Ishikawa (cell line): ENCODE results near the gene LRFN3.

Source experiments
- CEBPB ChIP-seq: IDR thresholded peaks from 2 replicates; pipeline ENCODE4 v1.6.1; 2012
- CREB1 ChIP-seq: IDR thresholded peaks from 2 replicates; pipeline ENCODE4 v1.6.1; 2012; ENCODE audit warnings: low read depth
- EGR1 ChIP-seq: IDR thresholded peaks from 2 replicates; pipeline ENCODE4 v1.6.1; 2012
- EP300 ChIP-seq: IDR thresholded peaks from 2 replicates; pipeline ENCODE4 v1.6.1; 2012; ENCODE audit warnings: borderline replicate concordance
- FOXM1 ChIP-seq: IDR thresholded peaks from 2 replicates; pipeline ENCODE4 v1.6.1; 2012; ENCODE audit warnings: low read depth, borderline replicate concordance
- MAX ChIP-seq: IDR thresholded peaks from 2 replicates; pipeline ENCODE4 v1.6.1; 2012
- NFIC ChIP-seq: IDR thresholded peaks from 2 replicates; pipeline ENCODE4 v1.6.1; 2012
- REST ChIP-seq: IDR thresholded peaks from 2 replicates; pipeline ENCODE4 v1.6.1; 2012; ENCODE audit warnings: low read depth, mild to moderate bottlenecking
- TAF1 ChIP-seq: IDR thresholded peaks from 2 replicates; pipeline ENCODE4 v1.6.1; 2012; ENCODE audit warnings: low read depth, mild to moderate bottlenecking
- TCF12 ChIP-seq: IDR thresholded peaks from 2 replicates; pipeline ENCODE4 v1.6.1; 2012; ENCODE audit warnings: low read depth
- TEAD4 ChIP-seq: IDR thresholded peaks from 2 replicates; pipeline ENCODE4 v1.6.1; 2012
- YY1 ChIP-seq: IDR thresholded peaks from 2 replicates; pipeline ENCODE4 v1.6.1; 2012; ENCODE audit warnings: low read depth

GRCh38 chr19:35960432-35960972 is 24.3 kb downstream of the LRFN3 start:
- TF ChIP-seq TEAD4: no peak
- TF ChIP-seq TAF1: no peak
- no peak for TF ChIP-seq EP300
- TF ChIP-seq NFIC: no peak
- TF ChIP-seq TCF12: no peak
- TF ChIP-seq FOXM1: no peak
- TF ChIP-seq MAX: no peak
- no peak for TF ChIP-seq YY1
- no peak for TF ChIP-seq REST
- no peak for TF ChIP-seq CREB1
- TF ChIP-seq EGR1: no peak
- TF ChIP-seq CEBPB: no peak
